SK-N-SH treated with all-trans-retinoic acid at 6 μM for 48 hours (cell line): ENCODE measurements around the gene PCNT.

Experiments used
- ATAC-seq: fragments of 200-7000 bp; cut with Tn5 transposase; 3 replicates; pipeline ENCODE4 v1.9.1; 2020; ENCODE audit warnings: mild to moderate bottlenecking, moderate library complexity
- BACH2 ChIP-seq: fragments of 250-450 bp; sonication (Bioruptor Pico); IDR thresholded peaks from 2 replicates; pipeline ENCODE4 v1.9.0; 2021; ENCODE audit warnings: mild to moderate bottlenecking, borderline replicate concordance
- CREB5 ChIP-seq: fragments of 250-450 bp; sonication (Bioruptor Pico); IDR thresholded peaks from 2 replicates; pipeline ENCODE4 v1.5.1; 2020; ENCODE audit warnings: low read depth, mild to moderate bottlenecking, moderate library complexity
- CSDC2 ChIP-seq: fragments of 250-450 bp; sonication (Bioruptor Pico); IDR thresholded peaks from 2 replicates; pipeline ENCODE4 v1.5.0; 2020; ENCODE audit warnings: mild to moderate bottlenecking, moderate library complexity
- CSRNP3 ChIP-seq: fragments of 250-450 bp; sonication (Bioruptor Pico); IDR thresholded peaks from 2 replicates; pipeline ENCODE4 v1.5.1; 2021; ENCODE audit warnings: mild to moderate bottlenecking, moderate library complexity
- ESRRG ChIP-seq: fragments of 250-450 bp; sonication (Bioruptor Pico); IDR thresholded peaks from 2 replicates; pipeline ENCODE4 v1.6.1; 2021; ENCODE audit warnings: mild to moderate bottlenecking
- GLIS3 ChIP-seq: fragments of 250-450 bp; sonication (Bioruptor Pico); IDR thresholded peaks from 2 replicates; pipeline ENCODE4 v1.5.0; 2020; ENCODE audit warnings: mild to moderate bottlenecking, moderate library complexity
- ISL1 ChIP-seq: fragments of 250-450 bp; sonication (Bioruptor Pico); IDR thresholded peaks from 2 replicates; pipeline ENCODE4 v2.1.2; 2022; ENCODE audit warnings: mild to moderate bottlenecking, moderate library complexity
- OSR1 ChIP-seq: fragments of 250-450 bp; sonication (Bioruptor Pico); IDR thresholded peaks from 2 replicates; pipeline ENCODE4 v1.8.0; 2022; ENCODE audit warnings: moderate library complexity, mild to moderate bottlenecking, inconsistent platforms
- PATZ1 ChIP-seq: fragments of 250-450 bp; sonication (Bioruptor Pico); IDR thresholded peaks from 2 replicates; pipeline ENCODE4 v1.8.0; 2020; ENCODE audit warnings: mild to moderate bottlenecking, moderate library complexity, borderline replicate concordance
- POU6F1 ChIP-seq: fragments of 250-450 bp; sonication (Bioruptor Pico); IDR thresholded peaks from 2 replicates; pipeline ENCODE4 v1.8.0; 2021; ENCODE audit warnings: low read depth, mild to moderate bottlenecking, moderate library complexity, borderline replicate concordance
- PPARA ChIP-seq: fragments of 250-450 bp; sonication (Bioruptor Pico); IDR thresholded peaks from 2 replicates; pipeline ENCODE4 v1.5.0; 2020; ENCODE audit warnings: mild to moderate bottlenecking, borderline replicate concordance
- RARB ChIP-seq: fragments of 250-450 bp; sonication (Bioruptor Pico); IDR thresholded peaks from 2 replicates; pipeline ENCODE4 v1.8.0; 2021; ENCODE audit warnings: mild to moderate bottlenecking, moderate library complexity
- SNAI2 ChIP-seq: fragments of 250-450 bp; sonication (Bioruptor Pico); IDR thresholded peaks from 2 replicates; pipeline ENCODE4 v1.5.0; 2020; ENCODE audit warnings: mild to moderate bottlenecking, moderate library complexity
- TCF4 ChIP-seq: fragments of 250-450 bp; sonication (Bioruptor Pico); IDR thresholded peaks from 2 replicates; pipeline ENCODE4 v1.8.0; 2021; ENCODE audit warnings: mild to moderate bottlenecking, moderate library complexity, borderline replicate concordance
- TOX ChIP-seq: fragments of 250-450 bp; sonication (Bioruptor Pico); IDR thresholded peaks from 2 replicates; pipeline ENCODE4 v1.8.0; 2021; ENCODE audit warnings: mild to moderate bottlenecking, moderate library complexity, borderline replicate concordance
- TSHZ2 ChIP-seq: fragments of 250-450 bp; sonication (Bioruptor Pico); IDR thresholded peaks from 2 replicates; pipeline ENCODE4 v1.5.0; 2020; ENCODE audit warnings: mild to moderate bottlenecking, moderate library complexity
- ZC3H10 ChIP-seq: fragments of 250-450 bp; sonication (Bioruptor Pico); IDR thresholded peaks from 2 replicates; pipeline ENCODE4 v1.5.1; 2021; ENCODE audit warnings: mild to moderate bottlenecking, moderate library complexity
- ZFP3 ChIP-seq: fragments of 250-450 bp; sonication (Bioruptor Pico); IDR thresholded peaks from 2 replicates; pipeline ENCODE4 v1.5.0; 2020; ENCODE audit warnings: mild to moderate bottlenecking, moderate library complexity
- ZFP30 ChIP-seq: fragments of 450-650 bp; formaldehyde crosslinking; IDR thresholded peaks from 2 replicates; pipeline ENCODE4 v1.5.0; 2022; ENCODE audit warnings: mild to moderate bottlenecking, moderate library complexity
- ZNF565 ChIP-seq: fragments of 450-650 bp; formaldehyde crosslinking; conservative IDR thresholded peaks from 2 replicates; pipeline ENCODE4 v1.5.0; 2020; ENCODE audit warnings: low read depth, mild to moderate bottlenecking, moderate library complexity
- ZNF8 ChIP-seq: fragments of 450-650 bp; formaldehyde crosslinking; IDR thresholded peaks from 2 replicates; pipeline ENCODE4 v1.5.0; 2020; ENCODE audit warnings: mild to moderate bottlenecking, moderate library complexity

Gene PCNT

GRCh38 chr21:46441961-46442498 lies 118.1 kb downstream of the PCNT start:
- no peak for ATAC-seq
- TF ChIP-seq CSRNP3 (CRISPR knock-in tag) (no peak), TOX (CRISPR knock-in tag) (no peak), ZNF565 (CRISPR knock-in tag) (no peak), ZFP30 (CRISPR knock-in tag) (no peak), ZNF8 (CRISPR knock-in tag) (no peak), RARB (CRISPR knock-in tag) (no peak), CSDC2 (no peak), ESRRG (CRISPR knock-in tag) (no peak), ISL1 (CRISPR knock-in tag) (no peak), OSR1 (CRISPR knock-in tag) (no peak), POU6F1 (CRISPR knock-in tag) (no peak), TCF4 (CRISPR knock-in tag) (no peak), TSHZ2 (CRISPR knock-in tag) (no peak), BACH2 (CRISPR knock-in tag) (no peak), CREB5 (no peak), SNAI2 (CRISPR knock-in tag) (no peak), PPARA (CRISPR knock-in tag) (no peak), PATZ1 (no peak), ZFP3 (no peak)

- no peak for ATAC-seq
- TF ChIP-seq ISL1 (CRISPR knock-in tag): no peak
- no peak for TF ChIP-seq POU6F1 (CRISPR knock-in tag)
Observed at GRCh38 chr21:46442938-46443337, 119.0 kb downstream of the PCNT start.

GRCh38 chr21:46443910-46444309 lies 120.0 kb downstream of the PCNT start:
- TF ChIP-seq ZC3H10 (CRISPR knock-in tag) (no peak), TCF4 (CRISPR knock-in tag) (no peak), GLIS3 (no peak), SNAI2 (CRISPR knock-in tag) (no peak), ISL1 (CRISPR knock-in tag) (no peak), POU6F1 (CRISPR knock-in tag) (no peak), TOX (CRISPR knock-in tag) (no peak)
- ATAC-seq: no peak
